HG03280 (cell line): ENCODE data around the gene GCSH.
"Not testable (repeated sequence)": the region's sequence is repeated elsewhere in the genome, so short reads cannot be mapped to it uniquely, and the experiment has no call there.

Experiments used
- ATAC-seq: cut with Tn5 transposase; IDR thresholded peaks from one replicate; pipeline ENCODE4 v1.9.1; 2021; ENCODE audit warnings: mild to moderate bottlenecking, moderate library complexity; ENCODE audit not compliant: unreplicated experiment

Gene GCSH

DNA sequence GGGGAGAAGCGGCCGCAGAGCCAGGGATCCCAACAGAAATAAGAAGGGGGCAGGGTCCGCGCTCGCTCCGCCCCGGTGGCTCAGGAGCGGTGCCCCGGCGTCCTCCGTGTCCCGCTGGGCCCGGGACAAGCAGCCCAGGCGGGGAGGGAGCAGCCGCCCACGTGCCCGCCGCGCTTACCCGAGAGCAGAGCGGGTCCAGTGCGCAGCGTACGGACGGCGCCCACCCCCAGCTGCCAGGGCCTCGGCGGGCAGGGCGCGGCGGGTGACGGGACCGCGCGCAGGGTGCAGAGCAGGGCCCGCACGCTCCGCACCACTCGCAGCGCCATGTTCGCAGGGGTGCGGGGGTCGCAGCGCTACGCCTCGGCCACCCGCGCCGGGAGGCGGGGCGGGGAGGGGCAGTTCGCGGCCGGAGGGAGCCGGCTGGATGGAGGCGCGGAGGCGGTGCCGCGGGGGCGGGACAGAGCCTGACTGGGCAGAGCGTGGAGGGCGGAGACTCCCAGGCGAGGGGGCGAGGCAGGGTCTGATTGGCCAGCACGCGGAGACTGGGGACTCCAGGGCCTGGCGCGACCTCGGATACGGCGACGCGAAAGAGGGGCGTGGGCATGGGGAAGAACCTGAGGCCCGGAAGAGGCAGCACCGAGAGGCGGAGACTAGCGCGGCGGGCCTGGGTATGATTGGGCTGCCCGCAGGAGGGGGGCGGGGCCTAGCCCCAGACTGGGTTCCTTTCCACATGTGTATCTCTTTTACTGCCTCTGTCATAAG, at the start of gene GCSH:
Gene GCSH (minus strand): TSS at position 443 of the 762 bp plus-strand sequence. CDS start 117 bp downstream, at position 326.
- peak; percentile 97 for ATAC-seq

DNA sequence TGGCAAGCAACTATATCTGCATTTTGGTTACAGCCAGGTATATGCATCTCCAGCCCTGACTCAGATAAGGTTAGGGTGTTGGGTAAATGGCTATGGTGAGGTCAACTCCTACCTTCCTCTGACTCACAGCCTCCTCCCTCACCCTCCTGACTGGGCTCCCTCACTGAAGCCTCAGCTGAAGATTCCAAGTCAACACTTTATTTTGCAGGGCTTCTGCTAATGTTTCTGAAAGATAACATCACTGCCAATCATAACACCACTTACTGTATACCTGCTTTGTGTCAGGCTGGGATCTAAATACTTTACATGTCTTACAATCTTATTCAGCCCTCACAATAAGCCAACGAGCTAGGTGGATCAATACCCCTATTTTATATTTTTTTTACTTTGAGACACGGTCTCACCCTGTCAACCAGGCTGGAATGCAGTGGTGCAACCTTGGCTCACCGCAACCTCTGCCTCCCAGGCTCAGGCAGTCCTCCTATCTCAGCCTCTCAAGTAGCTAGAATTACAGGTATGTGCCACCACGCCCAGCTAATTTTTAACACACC, 47.8 kb upstream of the GCSH start:
- no peak for ATAC-seq

DNA sequence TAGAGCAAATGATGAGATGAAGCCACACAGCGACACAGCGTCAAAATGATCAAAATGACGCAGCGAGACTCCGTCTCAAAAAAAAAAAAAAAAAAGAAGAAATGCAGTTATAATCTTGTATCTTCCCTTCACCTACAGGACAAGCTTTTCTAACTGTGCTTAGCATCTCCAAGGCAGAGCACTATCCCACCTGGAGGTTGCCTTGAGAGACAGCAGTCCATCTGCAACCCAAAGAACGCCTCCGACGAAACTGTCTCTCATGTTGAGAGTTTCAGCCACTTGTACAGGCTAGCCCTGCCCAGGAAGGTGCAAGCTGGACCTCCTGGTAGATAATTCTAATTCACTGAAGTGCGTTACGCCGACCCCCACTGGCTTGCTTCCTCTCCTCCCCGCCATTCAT, 46.7 kb upstream of the GCSH start:
- ATAC-seq, result no peak

DNA sequence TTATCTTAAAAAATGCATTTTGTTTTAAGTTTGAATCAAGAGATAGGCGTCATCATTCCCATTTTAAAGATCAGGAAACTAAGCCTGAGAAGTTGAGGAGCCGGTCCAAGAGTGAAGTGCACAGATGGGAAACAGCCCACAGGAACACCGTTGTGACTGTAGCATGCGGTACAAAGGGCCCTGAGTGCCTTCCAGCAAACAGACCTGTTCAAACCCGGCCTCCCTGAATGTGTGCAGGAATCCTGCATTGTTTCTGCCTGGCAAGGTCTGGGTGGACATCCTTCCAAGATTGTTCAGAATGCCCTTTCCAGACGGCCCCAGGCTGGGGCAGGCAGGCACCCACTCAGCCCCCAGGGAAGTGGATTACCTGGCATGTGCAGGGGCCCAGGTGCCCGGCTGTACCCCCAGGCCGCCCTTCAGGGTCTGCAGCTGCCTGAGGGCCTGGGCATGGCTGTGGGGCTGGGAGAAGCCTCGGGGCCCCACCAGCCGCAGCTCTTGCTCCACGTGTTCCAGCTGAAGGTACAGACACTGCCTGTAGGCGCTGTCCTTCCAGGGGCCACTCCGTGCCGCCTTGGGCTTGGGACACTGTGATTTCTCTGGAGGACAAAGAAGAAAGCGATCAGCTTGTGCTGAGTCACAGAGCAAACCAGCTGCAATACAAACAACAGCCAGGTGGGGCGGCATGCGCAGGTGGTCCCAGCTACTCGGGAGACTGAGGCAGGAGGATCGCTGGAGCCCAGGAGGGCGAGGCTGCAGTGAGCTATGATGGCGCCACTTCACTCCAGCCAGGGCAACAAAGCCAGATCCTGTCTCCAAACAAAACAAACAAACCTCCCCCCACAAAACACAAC, 45.0 kb upstream of the GCSH start:
- ATAC-seq, result no peak

DNA sequence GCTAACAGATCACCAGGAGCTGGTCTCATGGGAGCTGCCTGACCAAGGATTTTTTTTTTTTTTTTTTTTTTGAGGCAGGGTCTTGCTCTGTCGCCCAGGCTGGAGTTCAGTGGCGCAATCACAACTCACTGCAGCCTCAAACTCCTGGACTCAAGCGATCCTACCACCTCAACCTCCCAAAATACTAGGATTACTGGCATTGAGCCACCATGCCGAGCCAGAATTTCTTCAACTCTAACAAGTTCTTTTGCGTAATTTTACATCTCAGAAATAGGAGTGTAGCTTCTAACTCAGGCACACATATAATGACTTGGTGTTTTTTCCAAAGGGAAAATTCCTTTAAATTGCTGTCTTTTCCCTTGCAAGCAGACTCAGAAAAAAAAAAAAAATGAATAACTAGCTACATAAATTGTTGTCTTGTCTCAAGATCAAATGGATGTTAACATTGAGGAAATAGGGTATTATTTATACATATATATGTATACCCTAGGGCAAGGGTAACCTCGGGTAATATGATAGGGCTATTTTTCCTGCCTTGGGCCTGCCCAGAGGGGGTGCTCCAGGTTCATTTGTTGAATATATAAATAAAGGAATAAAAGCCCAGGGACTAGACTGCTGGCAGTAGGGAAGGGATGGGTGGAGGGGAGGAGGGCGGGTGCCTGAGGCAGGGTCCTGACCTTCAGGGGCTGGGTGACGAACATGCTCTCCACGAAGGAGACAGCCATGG, 42.8 kb upstream of the GCSH start:
- no peak for ATAC-seq

DNA sequence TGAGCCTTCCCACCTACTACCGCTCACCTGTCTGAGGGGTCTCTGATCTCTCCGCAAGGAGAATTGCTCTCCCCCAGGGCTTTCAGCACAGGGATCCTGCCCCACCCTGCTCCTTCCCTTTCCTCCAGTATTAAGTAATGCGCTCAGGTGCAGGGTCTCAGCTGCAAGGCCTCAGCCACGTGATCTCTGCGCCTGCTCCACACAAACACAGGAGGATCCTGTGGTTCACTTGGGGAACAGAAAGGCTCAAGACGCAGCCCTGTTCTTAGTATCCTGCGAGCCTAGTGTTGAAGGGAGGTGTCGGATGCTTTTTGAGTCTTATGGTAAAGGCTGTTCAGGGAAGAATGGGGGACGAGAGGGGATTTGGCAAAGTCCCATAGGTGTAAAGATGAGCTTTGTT, 41.6 kb upstream of the GCSH start:
- no peak for ATAC-seq

DNA sequence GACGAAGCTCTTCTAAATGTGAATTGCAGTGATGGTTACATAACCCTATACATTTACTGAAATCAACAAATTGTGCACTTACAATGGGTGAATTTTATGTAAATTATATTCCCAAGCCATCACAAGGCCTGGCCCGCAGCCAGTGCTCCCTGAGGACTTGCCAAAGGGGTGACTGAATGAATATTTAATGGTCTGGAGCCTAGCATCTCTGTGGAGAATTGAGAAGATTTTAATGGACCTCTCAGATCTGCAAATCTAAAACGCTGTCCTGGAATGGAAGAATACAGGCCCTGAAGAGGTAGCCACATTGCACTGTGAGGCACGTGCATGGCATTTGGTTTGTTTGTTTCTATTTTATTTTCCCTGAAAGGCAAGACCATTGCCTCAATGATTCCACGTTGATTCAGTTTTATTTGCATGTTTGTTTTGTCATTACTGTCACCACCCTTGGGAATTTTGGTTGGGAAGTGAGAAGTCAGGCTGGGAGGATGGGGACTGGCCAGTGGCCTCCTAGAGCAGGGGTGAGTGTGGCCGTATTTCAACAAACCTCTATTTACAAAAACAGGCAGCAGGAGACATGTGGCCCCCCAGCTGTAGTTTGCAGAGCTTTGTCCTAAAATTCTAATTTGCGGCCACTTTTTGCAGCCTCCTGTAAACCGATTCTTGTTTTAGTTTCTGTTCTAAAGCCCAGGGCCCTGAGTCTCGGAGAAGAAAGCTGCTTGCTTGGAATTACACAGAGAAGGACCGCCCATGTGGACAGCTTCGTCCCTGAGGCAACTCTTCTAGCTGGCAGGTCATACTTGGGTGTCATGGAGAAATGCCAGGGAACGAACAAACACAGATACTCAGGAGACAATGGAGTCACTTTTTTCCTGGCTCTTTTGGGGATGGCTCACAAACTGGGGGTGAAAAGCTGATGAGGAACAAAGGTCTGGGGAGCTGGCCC, 40.5 kb upstream of the GCSH start:
- no peak for ATAC-seq

DNA sequence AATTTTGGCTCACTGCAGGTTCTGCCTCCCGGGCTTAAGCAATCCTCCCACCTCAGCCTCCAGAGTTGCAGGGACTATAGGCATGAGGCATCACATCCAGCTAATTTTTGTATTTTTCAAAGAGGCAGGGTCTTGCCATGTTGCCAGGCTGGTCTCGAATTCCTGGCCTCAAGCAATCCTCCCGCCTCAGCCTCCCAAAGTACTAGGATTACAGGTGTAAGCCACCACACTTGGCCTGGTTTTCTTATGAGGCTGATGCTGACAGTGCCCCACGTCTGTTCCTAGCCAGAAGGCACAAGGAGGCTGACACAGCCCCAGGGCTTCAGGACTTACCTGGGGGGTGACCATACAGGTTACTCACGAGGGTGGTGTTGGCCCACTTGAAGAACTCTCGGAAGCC, 33.9 kb upstream of the GCSH start:
- no peak for ATAC-seq

DNA sequence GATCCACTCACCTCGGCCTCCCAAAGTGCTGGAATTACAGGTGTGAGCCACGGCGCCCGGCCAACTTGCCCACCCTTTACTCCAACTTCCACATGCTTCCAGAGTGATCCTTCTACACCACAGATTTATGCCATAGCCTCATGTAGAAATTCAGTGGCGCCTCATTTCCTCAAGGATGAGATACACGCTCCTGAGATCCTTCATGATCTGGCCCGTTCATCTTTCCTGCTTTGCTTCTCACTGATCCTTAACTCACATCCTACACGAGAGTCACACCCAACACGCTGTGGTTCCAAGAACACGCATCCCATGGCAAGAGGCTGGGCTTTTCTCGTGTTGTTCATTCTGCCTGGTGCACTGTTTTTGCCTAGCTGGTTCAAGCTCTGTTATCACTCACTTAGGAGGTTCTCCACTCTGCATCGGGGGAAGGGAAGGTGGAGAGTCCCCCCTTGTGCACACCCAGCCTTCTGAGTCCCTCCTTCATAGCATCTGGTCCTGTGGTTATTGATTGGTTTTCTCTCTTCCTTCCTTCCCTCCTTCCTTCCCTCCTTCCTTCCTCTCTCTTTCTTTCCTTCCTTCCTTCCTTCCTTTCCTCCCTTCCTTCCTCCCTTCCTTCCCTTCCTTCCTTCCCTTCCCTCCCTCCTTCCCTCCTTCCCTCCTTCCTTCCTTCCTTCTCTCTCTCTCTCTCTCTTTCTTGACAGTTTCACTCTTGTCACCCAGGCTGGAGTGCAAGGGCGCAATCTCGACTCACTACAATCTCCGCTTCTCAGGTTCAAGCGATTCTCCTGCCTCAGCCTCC, 32.7 kb upstream of the GCSH start:
- no peak for ATAC-seq

DNA sequence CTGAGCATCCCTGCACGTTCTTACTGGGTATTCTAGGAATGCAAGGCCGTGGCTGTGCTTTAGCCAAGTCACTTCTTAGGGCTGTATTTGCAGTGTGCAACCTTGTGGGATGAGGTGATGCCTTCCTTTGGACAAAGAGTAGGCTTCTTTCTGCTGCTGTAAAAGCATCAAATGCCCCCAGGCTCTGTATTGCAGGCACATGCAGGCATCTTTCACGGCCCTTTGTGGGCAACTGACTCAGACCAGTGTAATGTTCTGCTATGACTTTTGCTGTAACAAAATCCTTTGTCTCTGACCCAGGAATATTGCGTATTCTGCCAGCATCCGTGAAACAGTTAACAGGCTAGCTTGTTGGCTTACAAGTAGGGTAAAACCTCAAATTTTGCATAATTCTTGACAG, 30.9 kb upstream of the GCSH start:
- no peak for ATAC-seq

DNA sequence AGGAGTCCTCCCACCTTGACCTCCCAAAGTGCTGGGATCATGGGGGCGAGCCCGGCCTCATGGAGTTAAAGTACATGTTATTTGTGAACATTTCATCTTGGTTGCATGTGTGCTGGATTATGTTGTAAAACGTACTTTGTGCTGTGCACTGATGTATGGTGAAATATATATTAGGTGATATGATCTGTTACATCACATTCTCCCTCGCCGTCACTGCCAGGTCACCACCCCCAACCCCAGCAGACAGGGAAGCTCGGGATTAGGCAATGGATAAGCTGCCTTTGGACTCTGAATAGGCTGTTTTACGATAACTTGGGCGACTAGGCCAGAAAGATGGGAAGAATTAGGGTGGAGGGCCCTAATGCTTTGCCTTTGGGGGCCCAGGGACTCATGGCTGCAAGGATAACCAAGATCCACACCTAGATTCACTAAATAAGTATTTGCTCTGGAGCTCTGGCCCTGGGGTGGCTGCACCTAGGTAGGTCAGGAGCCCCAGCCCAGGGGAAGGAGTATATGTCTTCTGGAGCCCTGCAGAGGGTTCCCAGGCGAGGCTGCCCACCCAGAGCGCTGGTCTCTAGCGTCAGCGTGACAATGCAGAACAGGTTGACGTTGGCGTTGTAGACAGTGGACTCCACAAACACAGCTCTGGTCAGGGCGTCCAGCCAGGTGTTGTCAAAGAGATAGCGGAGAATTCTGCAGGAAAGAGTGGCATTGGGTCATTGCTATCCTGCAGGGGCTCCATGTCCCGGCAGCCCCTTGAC, 27.1 kb upstream of the GCSH start:
- no peak for ATAC-seq

DNA sequence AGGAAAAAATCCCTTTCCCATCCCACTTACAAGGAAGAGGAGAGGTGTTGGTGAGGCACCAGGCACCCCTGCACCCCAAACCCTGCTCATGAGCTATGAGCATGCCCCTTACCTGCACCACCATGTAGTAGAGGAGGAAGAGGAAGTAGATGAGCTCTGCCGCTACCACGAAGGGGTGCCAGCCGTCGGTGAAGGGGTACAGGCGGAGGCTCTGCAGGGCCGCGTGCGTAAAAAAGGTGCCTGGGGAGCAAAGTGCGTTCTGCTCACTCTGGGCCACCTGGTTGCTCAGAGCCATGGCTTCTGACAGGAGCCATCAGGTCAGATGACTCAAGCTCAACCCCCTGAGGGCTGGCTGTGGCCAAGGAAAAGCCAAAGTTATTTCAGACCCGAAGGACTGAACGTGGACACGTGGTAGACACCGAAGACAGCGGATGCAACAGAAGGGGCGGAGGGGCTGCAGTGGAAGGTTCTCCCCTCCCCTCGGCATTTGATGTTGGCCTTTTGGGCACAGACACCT, 25.3 kb upstream of the GCSH start:
- no peak for ATAC-seq

DNA sequence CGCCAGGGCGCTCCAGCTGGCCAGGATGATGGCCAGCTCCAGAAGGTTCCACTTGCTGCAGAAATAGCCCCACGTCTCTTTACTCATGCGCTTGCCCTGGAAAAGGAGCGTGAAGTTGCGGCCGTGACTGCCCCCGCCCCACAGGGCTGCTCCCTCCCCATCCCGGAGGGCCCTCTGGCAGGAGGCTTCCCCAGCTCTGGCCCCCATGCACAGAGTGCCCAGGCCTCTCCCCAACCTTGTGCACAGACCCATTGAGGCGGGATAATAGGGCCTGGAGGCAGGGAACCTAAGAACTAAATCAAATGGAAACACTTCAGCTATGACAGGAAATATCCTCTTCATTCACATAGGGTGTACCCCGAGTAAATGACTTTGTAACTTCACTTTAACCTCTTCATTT, 21.2 kb upstream of the GCSH start:
- no peak for ATAC-seq

DNA sequence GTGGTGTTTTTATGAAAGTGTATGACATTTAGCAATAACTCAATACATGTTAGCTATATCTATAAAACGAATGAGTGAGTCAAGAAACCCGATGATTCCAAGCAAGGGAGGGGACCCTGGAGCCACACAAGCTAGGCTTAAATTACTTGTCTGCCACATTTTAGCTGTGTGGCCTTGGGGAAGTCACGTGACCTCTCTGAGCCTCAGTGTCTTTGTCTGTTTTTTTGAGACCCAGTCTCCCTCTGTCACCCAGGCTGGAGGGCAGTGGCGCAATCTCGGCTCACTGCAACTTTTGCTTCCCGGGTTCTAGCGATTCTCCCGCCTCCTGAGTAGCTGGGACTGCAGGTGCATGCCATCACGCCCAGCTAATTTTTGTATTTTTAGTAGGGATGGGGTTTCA, 20.1 kb upstream of the GCSH start:
- no peak for ATAC-seq

DNA sequence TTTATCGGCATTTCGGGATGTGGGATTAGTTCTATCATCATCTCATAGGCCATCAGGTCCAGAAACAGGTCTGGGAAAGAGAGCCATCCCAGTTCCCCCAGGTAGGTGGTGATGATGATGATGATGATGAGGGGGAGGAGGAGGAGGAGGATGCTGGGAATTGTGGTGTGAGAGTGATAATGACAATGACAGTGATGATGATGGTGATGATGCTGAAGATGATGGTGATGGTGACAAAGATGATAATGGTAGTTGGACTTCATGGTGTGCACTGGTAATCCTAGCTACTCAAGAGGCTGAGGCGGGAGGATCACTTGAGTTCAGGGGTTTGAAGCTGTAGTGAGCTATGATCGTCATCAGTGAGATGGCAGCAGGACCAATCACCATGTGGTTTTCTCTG, 16.3 kb upstream of the GCSH start:
- no peak for ATAC-seq

DNA sequence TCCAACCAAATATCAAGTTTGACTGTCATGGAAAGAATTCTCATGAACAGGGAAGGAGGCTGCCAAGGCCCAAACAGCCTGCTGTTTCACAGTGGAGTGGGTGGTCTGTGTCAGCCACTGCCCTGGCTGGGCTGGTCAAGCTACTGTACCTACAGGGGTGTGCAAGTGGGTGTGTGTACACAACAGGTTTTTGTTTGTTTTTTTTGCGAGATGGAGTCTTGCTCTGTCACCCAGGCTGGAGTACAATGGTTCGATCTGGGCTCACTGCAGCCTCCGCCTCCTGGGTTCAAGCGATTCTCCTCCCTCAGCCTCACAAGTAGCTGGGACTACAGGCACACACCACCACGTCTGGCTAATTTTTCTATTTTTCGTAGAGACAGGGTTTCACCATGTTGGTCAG, 13.1 kb upstream of the GCSH start:
- not testable (repeated sequence) for ATAC-seq

DNA sequence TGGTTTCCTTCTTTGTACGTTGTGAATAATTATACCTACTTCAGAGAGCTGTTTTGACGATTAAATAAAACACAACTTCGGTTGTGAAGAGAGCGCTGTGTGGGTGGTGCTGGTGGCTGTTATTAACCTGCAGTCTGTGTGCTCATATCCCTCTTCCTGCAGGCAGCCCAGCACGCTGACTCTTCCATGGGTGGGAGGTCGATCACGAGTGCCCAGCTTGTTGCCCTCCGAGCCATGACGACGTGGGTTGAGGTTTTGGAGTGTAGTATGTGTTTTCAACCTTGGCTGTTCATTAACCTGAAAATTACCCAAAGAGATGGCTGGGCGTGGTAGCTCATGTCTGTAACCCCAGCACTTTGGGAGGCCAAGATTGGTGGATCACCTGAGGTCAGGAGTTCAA, 11.3 kb upstream of the GCSH start:
- no peak for ATAC-seq

DNA sequence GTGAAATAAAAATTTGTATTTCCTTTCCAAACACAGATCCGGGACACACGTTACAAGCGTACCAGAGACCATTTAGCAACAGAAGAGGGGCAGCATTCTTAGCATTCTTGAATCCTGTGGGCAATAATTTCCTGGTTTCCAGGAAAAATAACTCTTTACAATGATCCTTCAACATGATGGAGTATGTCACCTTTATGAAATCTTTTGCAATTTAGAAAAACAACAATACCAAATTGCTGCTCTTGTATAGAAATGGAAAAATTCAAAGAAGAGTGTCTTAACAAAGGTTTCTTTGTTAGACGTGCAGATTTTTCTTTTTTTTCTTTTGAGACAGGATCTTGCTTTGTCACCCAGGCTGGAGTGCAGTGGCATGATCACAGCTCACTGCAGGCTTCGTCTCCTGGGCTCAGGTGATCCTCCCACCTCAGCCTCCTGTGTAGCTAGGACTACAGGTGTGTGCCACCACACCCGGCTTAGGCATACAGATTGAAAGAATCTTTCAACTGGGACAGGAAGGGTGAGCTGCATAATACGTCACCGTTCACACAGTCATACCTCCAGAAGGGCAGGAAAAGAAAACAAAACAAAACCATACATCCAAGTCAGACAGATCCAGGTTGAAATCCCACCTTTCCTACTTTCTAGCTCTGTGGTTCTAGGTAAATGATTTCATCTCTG, 10.8 kb upstream of the GCSH start:
- ATAC-seq, result no peak
